ENCODE measurements around the gene RBM5. TPM values are rescaled to one million over a fixed set of nuclear protein-coding genes. Genes with fewer than 3 reads are reported as not detected.

Gene RBM5
- total and polyA plus RNA-seq, 2 donors (not counting 1 experiment from before 2014, with no cell fraction given) = 113 to 174 TPM

- Histone ChIP-seq H3K27ac (ENCODE audit: insufficient read depth, low read length) (no peak within 1 kb of the TSS), H3K79me2 (ENCODE audit: control insufficient read depth, insufficient read depth, low read length) (no peaks in the 10 kb centered on the region), H4K20me1 (ENCODE audit: control insufficient read depth, extremely low read depth, insufficient read depth, low read length) (no peaks in the 10 kb centered on the region), H3K4me2 (ENCODE audit: extremely low read depth, insufficient read depth, low read length) (peak within 1 kb of the TSS; percentile 49), H3K4me1 (ENCODE audit: control insufficient read depth, extremely low read depth, insufficient read depth, low read length) (peaks cover 5% of the 10 kb centered on the region), H3K9ac (ENCODE audit: insufficient read depth, low read length) (peak within 1 kb of the TSS; percentile 23), H2AFZ (ENCODE audit: low read length) (no peak within 1 kb of the TSS), H3K4me3 (replicated peaks in 1 of 4; ENCODE audit: control extremely low read depth in 1 of 4, insufficient read depth in 1 of 4, low read depth in 3 of 4, low read length in 4 of 4) (peak within 1 kb of the TSS; percentile 34 to 69 (median 56)), H3K36me3 (ENCODE audit: control insufficient read depth, insufficient read depth, low read length) (no peaks in the 10 kb centered on the region), H3K9me3 (ENCODE audit: control insufficient read depth, insufficient read depth, low read depth, low read length) (no peaks in the 10 kb centered on the region), H3K27me3 (ENCODE audit: control insufficient read depth, insufficient read depth, low read length) (peaks cover 6% of the 10 kb centered on the region)
- peak; percentile 60 to 73 for DNase-seq (ENCODE audit: low read depth in 2 of 2)
- TF ChIP-seq EZH2 (IDR thresholded peaks at IDR 0.05; ENCODE audit: low read length, missing control alignments) (no peak), CTCF (conservative IDR thresholded peaks at IDR 0.05 in 1 of 2, IDR thresholded peaks at IDR 0.05 in 1 of 2; ENCODE audit: low read depth in 1 of 2, low read length in 2 of 2) (no peak)
Observed at GRCh38 chr3:50154840-50155490, 66.2 kb downstream of the RBM5 start, which contains the start of gene SEMA3F. Gene SEMA3F (plus strand): TSS chr3:50155324. CDS start chr3:50159623, 4,299 bp downstream.

- H3K4me2 ChIP-seq (ENCODE audit: extremely low read depth, insufficient read depth, low read length) = peak overlapping the region; percentile 49
- H2AFZ ChIP-seq (ENCODE audit: low read length) = no peak overlapping the region
- H3K27ac ChIP-seq (ENCODE audit: insufficient read depth, low read length) = no peak overlapping the region
- H3K9me3 ChIP-seq (ENCODE audit: control insufficient read depth, insufficient read depth, low read depth, low read length) = no peaks in the 10 kb centered on the region
- no peak for DNase-seq (ENCODE audit: low read depth in 2 of 2)
- peaks cover 6% of the 10 kb centered on the region for H3K27me3 ChIP-seq (ENCODE audit: control insufficient read depth, insufficient read depth, low read length)
- no peak overlapping the region for H3K9ac ChIP-seq (ENCODE audit: insufficient read depth, low read length)
- no peak for TF ChIP-seq EZH2 (IDR thresholded peaks at IDR 0.05; ENCODE audit: low read length, missing control alignments)
- no peak for TF ChIP-seq CTCF (conservative IDR thresholded peaks at IDR 0.05 in 1 of 2, IDR thresholded peaks at IDR 0.05 in 1 of 2; ENCODE audit: low read depth in 1 of 2, low read length in 2 of 2)
- peak overlapping the region; percentile 34 to 69 (median 56) for H3K4me3 ChIP-seq (replicated peaks in 1 of 4; ENCODE audit: control extremely low read depth in 1 of 4, insufficient read depth in 1 of 4, low read depth in 3 of 4, low read length in 4 of 4)
- no peaks in the 10 kb centered on the region for H3K79me2 ChIP-seq (ENCODE audit: control insufficient read depth, insufficient read depth, low read length)
- H3K36me3 ChIP-seq (ENCODE audit: control insufficient read depth, insufficient read depth, low read length) = no peaks in the 10 kb centered on the region
- no peaks in the 10 kb centered on the region for H4K20me1 ChIP-seq (ENCODE audit: control insufficient read depth, extremely low read depth, insufficient read depth, low read length)
- peaks cover 5% of the 10 kb centered on the region for H3K4me1 ChIP-seq (ENCODE audit: control insufficient read depth, extremely low read depth, insufficient read depth, low read length)
Observed at GRCh38 chr3:50155491-50155878, 66.8 kb downstream of the RBM5 start.

- Histone ChIP-seq H3K9me3 (ENCODE audit: control insufficient read depth, insufficient read depth, low read depth, low read length) (no peaks in the 10 kb centered on the region), H2AFZ (ENCODE audit: low read length) (no peak overlapping the region), H3K4me2 (ENCODE audit: extremely low read depth, insufficient read depth, low read length) (peak overlapping the region; percentile 49), H3K9ac (ENCODE audit: insufficient read depth, low read length) (no peak overlapping the region), H4K20me1 (ENCODE audit: control insufficient read depth, extremely low read depth, insufficient read depth, low read length) (no peaks in the 10 kb centered on the region), H3K36me3 (ENCODE audit: control insufficient read depth, insufficient read depth, low read length) (no peaks in the 10 kb centered on the region), H3K27ac (ENCODE audit: insufficient read depth, low read length) (no peak overlapping the region), H3K27me3 (ENCODE audit: control insufficient read depth, insufficient read depth, low read length) (peaks cover 6% of the 10 kb centered on the region), H3K79me2 (ENCODE audit: control insufficient read depth, insufficient read depth, low read length) (no peaks in the 10 kb centered on the region), H3K4me1 (ENCODE audit: control insufficient read depth, extremely low read depth, insufficient read depth, low read length) (peaks cover 7% of the 10 kb centered on the region), H3K4me3 (replicated peaks in 1 of 4; ENCODE audit: control extremely low read depth in 1 of 4, insufficient read depth in 1 of 4, low read depth in 3 of 4, low read length in 4 of 4) (peak overlapping the region; percentile 34 to 69 (median 56))
- TF ChIP-seq EZH2 (IDR thresholded peaks at IDR 0.05; ENCODE audit: low read length, missing control alignments) (peak; percentile 36), CTCF (conservative IDR thresholded peaks at IDR 0.05 in 1 of 2, IDR thresholded peaks at IDR 0.05 in 1 of 2; ENCODE audit: low read depth in 1 of 2, low read length in 2 of 2) (no peak)
- peak in 1 of 2 donors; percentile 30 for DNase-seq (ENCODE audit: low read depth in 2 of 2)
Observed at GRCh38 chr3:50155891-50156290, 67.2 kb downstream of the RBM5 start.

Measured in fibroblast of lung (primary cell).